GM18951 (cell line): ENCODE results near the gene SLC37A1.

Experiments
- POLR2A ChIP-seq: IDR thresholded peaks from 4 replicates; pipeline ENCODE4 v1.6.1; 2011; ENCODE audit warnings: mild to moderate bottlenecking; ENCODE audit not compliant: insufficient read length, insufficient read depth; ENCODE audit errors: extremely low read depth
- in situ Hi-C: fragments of 300-500 bp; cut with MboI; formaldehyde crosslinking; loops from one replicate; pipeline ENCODE4 v1.12.0; 2022; ENCODE audit warnings: low sequenced_read_pairs, mixed read lengths, inconsistent platforms; ENCODE audit not compliant: unreplicated experiment

Gene SLC37A1

GRCh38 chr21:42530167-42530518 lies 16.5 kb downstream of the SLC37A1 start:
- in situ Hi-C loops, result loop anchor here (10.0 kb wide), 2 partner anchors 65 to 215 kb away; partner anchors contain the start of gene TFF3
- TF ChIP-seq POLR2A, result no peak

- no peak for TF ChIP-seq POLR2A
- in situ Hi-C loops, result loop anchor here (10.0 kb wide), 2 partner anchors 67 to 217 kb away; partner anchors contain the start of gene TFF3
Measured at GRCh38 chr21:42531771-42532170, 18.1 kb downstream of the SLC37A1 start.

DNA sequence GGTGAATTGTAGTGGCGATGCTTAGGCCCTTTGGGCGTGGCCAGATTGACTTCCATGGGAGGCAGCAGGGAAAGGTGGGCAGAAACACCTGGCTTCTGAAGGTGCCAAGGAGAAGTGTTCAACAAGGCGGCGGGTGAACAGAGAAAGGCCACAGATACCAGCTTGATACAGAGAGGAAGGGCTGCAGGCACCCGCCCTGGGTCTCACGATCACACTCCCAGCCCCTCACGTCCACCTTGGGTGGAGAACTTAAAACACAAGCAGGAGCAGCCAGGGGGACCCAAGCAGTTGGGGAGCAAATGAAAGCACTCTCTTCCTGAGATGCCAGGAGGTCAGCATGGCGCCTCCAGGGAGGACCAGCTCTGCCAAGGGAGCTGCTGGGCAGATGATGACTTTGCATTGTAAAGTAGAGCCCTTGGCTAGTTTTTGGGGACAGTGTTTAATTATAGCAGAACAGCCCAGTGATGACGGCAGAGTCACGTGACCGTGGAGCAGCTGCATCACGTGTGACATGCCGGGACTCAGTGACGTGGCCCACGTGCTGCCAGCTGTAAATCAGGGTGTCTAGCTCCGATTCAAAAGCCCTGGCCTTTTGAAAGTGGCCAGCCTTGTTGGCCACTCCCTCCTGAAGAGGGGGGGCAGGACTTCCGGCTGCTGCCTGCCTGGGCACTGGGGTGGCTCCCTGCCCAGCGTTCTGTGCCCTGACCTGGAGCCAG lies 19.0 kb downstream of the SLC37A1 start:
- TF ChIP-seq POLR2A, result no peak
- in situ Hi-C loops, result loop anchor here (10.0 kb wide), 2 partner anchors 68 to 218 kb away; partner anchors contain the start of gene TFF3

DNA sequence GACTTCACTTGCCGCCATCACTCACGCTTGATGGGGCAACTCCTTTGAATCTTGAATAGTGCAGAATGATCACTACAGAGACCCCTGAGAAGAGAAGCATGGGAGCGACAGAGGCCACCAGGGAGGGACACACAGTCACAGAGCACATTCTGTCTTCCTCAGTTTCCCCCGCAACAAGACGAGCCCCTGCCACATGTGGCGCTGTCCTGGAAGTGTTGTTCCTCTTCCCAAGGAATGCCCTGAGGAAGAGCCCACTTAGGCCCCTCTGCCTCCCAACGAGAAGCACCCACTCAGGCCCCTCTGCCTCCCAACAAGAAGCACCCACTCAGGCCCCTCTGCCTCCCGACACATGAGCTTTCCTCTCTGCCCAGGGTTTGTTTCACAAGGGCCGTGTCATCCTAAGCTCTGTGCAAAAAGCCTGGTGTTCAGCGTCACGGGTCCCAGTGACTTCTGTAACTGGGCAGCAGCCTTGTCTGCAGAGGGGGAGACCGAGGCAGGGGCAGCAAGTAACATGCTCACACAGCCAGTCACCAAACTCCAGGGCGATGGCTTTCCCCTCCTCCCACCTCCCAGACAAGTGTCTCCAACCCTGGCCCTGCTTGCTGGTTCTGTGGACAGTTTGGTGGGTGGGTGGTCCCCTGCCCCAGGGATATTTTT lies 19.8 kb downstream of the SLC37A1 start:
- in situ Hi-C loops, result loop anchor here (10.0 kb wide), 2 partner anchors 69 to 219 kb away; partner anchors contain the start of gene TFF3
- TF ChIP-seq POLR2A, result no peak

- in situ Hi-C loops, result loop anchor here (10.0 kb wide), 2 partner anchors 69 to 219 kb away; partner anchors contain the start of gene TFF3
- no peak for TF ChIP-seq POLR2A
Measured at GRCh38 chr21:42533963-42534355, 20.3 kb downstream of the SLC37A1 start.

DNA sequence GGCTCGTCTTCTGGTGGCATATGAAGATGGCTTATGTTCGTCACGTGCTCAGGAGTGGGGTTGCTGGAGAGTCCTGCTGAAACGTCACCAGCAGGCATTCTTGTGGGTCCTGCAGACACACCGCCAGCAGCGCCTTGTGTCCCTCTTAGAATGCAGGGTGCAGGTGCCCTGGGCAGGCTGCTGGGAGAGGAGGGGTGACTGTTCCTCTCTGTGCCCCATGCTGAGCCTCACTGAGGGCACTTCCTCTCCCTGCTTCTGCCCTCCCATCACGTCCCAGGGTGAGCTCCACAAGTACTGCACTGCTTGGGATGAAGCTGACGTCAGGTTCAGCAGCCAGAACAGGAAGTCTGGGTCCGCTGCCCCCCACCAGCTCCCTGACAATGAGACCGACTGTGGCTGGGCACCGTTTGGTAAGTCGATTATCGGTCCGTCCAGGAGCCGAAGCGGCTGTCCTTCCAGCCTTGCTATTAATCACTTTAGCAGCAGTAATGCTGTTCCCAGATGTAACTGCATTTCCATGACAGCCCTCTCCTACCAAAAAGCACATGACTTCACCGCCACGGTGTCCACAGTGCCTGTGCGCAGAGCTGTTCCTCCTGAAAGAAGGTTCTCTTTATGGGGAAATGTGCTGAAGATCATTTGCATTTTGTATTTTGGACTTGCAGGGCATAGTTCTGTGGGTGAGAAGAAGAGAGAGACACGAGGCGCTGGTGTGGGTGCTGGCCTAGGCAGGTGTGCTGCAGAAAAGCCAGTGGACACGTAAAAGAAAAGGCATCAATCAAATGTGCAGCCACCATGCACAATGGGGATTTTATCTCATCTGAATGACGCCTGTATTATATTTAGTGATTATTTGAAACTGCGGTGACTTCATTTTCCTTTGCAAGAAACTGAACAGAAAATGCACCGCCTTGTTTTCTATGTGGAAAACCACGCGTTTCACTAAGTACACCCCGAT lies 21.0 kb downstream of the SLC37A1 start:
- in situ Hi-C loops, result loop anchor here (10.0 kb wide), 2 partner anchors 70 to 220 kb away; partner anchors contain the start of gene TFF3
- TF ChIP-seq POLR2A, result no peak

DNA sequence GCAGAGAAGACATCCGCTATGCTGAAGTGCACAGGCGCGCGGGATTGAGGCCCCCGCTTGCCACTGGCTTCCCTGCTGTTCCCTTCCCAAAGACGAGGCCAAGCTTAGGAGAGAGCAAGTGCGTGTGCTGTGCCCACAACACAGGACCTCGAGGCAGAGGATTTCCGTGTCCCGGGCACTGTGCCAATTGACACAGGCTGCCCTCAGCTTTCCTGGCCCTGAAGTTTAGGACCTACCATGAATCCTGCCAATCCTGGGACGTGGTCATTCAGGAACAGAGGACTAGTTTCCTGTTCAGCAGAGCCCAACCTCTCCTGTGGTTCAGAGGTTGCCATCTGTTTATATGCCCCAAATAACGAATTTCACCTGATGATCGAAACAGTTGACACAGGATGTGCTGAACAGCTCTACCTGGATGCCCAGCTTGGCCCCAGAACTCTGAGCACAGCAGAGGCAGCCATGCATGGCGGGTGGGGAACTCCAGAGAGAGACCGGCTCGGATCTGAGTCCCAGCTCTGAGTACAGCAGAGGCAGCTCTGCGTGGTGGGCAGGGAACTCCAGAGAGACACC lies 22.0 kb downstream of the SLC37A1 start:
- TF ChIP-seq POLR2A, result no peak
- in situ Hi-C loops, result loop anchor here (10.0 kb wide), 2 partner anchors 71 to 221 kb away; partner anchors contain the start of gene TFF3

DNA sequence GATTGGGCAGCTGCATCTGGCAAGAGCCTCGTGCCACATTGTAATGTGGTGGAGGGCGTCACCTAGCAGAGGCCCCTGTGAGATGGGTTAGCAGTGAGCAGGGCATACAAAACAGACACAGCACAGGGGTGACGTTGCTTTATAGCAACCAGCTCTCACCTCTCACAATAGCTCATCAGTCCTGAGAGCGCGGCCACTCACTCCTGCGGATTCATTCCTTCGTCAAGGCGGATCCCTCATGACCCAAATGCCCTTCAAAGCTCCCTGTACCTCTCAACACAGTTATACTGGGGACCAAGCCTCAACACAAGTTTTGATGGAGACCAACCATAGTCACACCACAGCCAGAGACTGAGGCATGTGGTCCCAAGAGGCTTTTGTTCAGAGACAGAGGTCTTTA lies 22.9 kb downstream of the SLC37A1 start:
- in situ Hi-C loops, result loop anchor here (10.0 kb wide), 2 partner anchors 72 to 222 kb away; partner anchors contain the start of gene TFF3
- no peak for TF ChIP-seq POLR2A

GRCh38 chr21:42537106-42537742 lies 23.6 kb downstream of the SLC37A1 start:
- in situ Hi-C loops, result loop anchor here (10.0 kb wide), 2 partner anchors 72 to 222 kb away; partner anchors contain the start of gene TFF3
- no peak for TF ChIP-seq POLR2A

DNA sequence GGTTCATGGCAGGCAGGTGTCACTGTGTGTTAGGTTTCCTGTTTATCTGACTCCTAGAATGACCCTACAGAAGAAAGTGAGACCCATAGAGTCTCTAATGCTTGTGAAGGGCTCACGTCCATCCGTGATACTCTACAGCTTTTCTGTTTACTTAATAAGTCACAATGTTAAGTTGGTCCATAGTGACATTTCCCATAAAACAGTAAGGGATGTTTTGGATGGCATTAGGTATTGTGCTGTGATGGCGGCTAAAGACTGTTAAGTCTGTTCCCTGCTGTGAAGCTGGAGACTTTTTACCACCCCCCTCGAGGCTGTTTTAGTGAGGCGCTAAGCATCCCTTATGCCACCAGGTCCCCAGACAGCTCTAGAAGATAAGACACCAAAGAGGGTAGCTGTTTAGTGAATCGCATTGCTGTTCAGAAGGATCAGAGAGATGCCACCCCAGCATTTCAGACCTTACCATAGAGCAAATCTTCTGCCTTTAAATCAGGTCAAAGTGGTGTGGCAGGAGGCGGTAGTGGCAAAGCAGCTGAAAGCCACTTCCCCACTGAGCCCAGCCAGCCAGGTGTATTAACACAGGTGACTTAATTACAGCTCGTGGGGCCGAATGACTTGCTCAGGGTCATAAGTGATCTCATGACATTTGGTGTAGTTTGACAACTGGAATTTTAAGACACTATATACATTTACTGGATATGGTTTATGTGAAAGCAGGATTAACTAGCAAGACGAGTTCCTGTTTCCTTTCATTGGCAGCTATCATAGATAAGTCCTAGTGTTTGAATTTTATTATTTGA lies 25.0 kb downstream of the SLC37A1 start:
- no peak for TF ChIP-seq POLR2A
- in situ Hi-C loops, result loop anchor here (10.0 kb wide), 2 partner anchors 74 to 224 kb away; partner anchors contain the start of gene TFF3

DNA sequence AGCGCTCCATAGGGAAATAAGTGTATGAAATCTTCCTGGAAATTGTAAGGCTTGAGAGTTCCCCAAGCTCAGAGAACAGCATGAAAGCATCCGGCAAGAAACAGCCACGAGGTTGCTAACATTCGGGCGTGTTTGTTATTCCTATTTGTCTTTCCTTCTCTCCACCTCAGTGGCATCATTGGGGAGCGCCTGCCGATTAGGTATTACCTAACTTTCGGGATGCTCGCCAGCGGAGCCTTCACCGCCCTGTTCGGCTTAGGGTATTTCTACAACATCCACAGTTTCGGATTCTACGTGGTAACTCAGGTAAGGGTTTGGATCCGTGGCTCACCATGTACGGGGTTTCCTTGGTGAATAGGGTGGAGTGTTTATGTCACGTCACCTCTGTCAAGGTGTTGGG lies 25.7 kb downstream of the SLC37A1 start:
- no peak for TF ChIP-seq POLR2A
- in situ Hi-C loops, result loop anchor here (10.0 kb wide), 2 partner anchors 75 to 225 kb away; partner anchors contain the start of gene TFF3
